Measurements from ENCODE around the gene ZNF783. TPM values are rescaled to one million over a fixed set of nuclear protein-coding genes. Genes with fewer than 3 reads are reported as not detected.
"Not testable (repeated sequence)": the region's sequence is repeated elsewhere in the genome, so short reads cannot be mapped to it uniquely, and the experiment has no call there.

Gene ZNF783
- total and polyA plus RNA-seq, 8 donors = 11.5 to 21.9 (median 16.2) TPM

- TF ChIP-seq CTCF (IDR thresholded peaks at IDR 0.05) = no peak
- Histone ChIP-seq H3K4me3 (no peak overlapping the region), H3K27me3 (peaks cover 0 to 8% of the 10 kb centered on the region in 2 donors), H3K9me3 (no peaks in the 10 kb centered on the region), H3K27ac (no peak overlapping the region), H3K4me1 (no peaks in the 10 kb centered on the region), H3K36me3 (no peaks in the 10 kb centered on the region)
- intact Hi-C loops (cut with DNase I) = no loop called here
- no peak for ATAC-seq
- no peak for DNase-seq
Observed at GRCh38 chr7:149316606-149317005, 54.6 kb downstream of the ZNF783 start.

- Histone ChIP-seq H3K27ac (no peak overlapping the region), H3K9me3 (no peaks in the 10 kb centered on the region), H3K36me3 (no peaks in the 10 kb centered on the region), H3K4me3 (no peak overlapping the region), H3K4me1 (no peaks in the 10 kb centered on the region), H3K27me3 (peaks cover 0 to 8% of the 10 kb centered on the region in 2 donors)
- ATAC-seq = no peak
- intact Hi-C loops (cut with DNase I) = no loop called here
- no peak for DNase-seq
- no peak for TF ChIP-seq CTCF (IDR thresholded peaks at IDR 0.05)
Observed at GRCh38 chr7:149317496-149317895, 55.5 kb downstream of the ZNF783 start.

- no peaks in the 10 kb centered on the region for H3K4me1 ChIP-seq
- no peak for TF ChIP-seq CTCF (IDR thresholded peaks at IDR 0.05)
- H3K27me3 ChIP-seq = peaks cover 0 to 8% of the 10 kb centered on the region in 2 donors
- H3K36me3 ChIP-seq = no peaks in the 10 kb centered on the region
- intact Hi-C loops (cut with DNase I) = no loop called here
- no peak overlapping the region for H3K27ac ChIP-seq
- H3K9me3 ChIP-seq = no peaks in the 10 kb centered on the region
- ATAC-seq = no peak
- DNase-seq = no peak
- H3K4me3 ChIP-seq = no peak overlapping the region
Observed at GRCh38 chr7:149317986-149318672, 56.1 kb downstream of the ZNF783 start.

GRCh38 chr7:149319376-149319775, 57.4 kb downstream of the ZNF783 start:
- no peak for TF ChIP-seq CTCF (IDR thresholded peaks at IDR 0.05)
- intact Hi-C loops (cut with DNase I) = no loop called here

GRCh38 chr7:149320313-149321124, 58.5 kb downstream of the ZNF783 start:
- peaks cover 0 to 8% of the 10 kb centered on the region in 2 donors for H3K27me3 ChIP-seq
- intact Hi-C loops (cut with DNase I) = no loop called here
- no peak overlapping the region for H3K4me3 ChIP-seq
- H3K36me3 ChIP-seq = no peaks in the 10 kb centered on the region
- ATAC-seq = no peak
- no peak for TF ChIP-seq CTCF (IDR thresholded peaks at IDR 0.05)
- no peaks in the 10 kb centered on the region for H3K9me3 ChIP-seq
- H3K4me1 ChIP-seq = no peaks in the 10 kb centered on the region
- DNase-seq = no peak
- H3K27ac ChIP-seq = no peak overlapping the region

More at GRCh38 chr7:149319376-149319775, 57.4 kb downstream of the ZNF783 start:
- Histone ChIP-seq H3K4me1 (no peaks in the 10 kb centered on the region), H3K27ac (no peak overlapping the region), H3K9me3 (no peaks in the 10 kb centered on the region), H3K4me3 (no peak overlapping the region), H3K36me3 (no peaks in the 10 kb centered on the region), H3K27me3 (peaks cover 0 to 8% of the 10 kb centered on the region in 2 donors)
- ATAC-seq (no peak), DNase-seq (no peak)

- ATAC-seq; H3K27ac ChIP-seq; H3K4me1 ChIP-seq; H3K9me3 ChIP-seq; H3K36me3 ChIP-seq; intact Hi-C loops (cut with DNase I); H3K27me3 ChIP-seq; DNase-seq: not testable (repeated sequence)
- peak overlapping the region in 1 of 2 donors; percentile 17 for H3K4me3 ChIP-seq
Observed at GRCh38 chr7:149321125-149321905, 59.3 kb downstream of the ZNF783 start.
